HG03025 (cell line): Measurements from ENCODE around the gene CIDEB.
A peak's percentile ranks its signal among the peaks of the same experiment; 100 is the strongest.
"Not testable (repeated sequence)": the region's sequence is repeated elsewhere in the genome, so short reads cannot be mapped to it uniquely, and the experiment has no call there.

Experiments used
- ATAC-seq: cut with Tn5 transposase; IDR thresholded peaks from one replicate; pipeline ENCODE4 v1.9.1; 2021; ENCODE audit warnings: mild to moderate bottlenecking, moderate library complexity; ENCODE audit not compliant: unreplicated experiment, low FRiP score

The CIDEB gene, protein sequence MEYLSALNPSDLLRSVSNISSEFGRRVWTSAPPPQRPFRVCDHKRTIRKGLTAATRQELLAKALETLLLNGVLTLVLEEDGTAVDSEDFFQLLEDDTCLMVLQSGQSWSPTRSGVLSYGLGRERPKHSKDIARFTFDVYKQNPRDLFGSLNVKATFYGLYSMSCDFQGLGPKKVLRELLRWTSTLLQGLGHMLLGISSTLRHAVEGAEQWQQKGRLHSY

DNA sequence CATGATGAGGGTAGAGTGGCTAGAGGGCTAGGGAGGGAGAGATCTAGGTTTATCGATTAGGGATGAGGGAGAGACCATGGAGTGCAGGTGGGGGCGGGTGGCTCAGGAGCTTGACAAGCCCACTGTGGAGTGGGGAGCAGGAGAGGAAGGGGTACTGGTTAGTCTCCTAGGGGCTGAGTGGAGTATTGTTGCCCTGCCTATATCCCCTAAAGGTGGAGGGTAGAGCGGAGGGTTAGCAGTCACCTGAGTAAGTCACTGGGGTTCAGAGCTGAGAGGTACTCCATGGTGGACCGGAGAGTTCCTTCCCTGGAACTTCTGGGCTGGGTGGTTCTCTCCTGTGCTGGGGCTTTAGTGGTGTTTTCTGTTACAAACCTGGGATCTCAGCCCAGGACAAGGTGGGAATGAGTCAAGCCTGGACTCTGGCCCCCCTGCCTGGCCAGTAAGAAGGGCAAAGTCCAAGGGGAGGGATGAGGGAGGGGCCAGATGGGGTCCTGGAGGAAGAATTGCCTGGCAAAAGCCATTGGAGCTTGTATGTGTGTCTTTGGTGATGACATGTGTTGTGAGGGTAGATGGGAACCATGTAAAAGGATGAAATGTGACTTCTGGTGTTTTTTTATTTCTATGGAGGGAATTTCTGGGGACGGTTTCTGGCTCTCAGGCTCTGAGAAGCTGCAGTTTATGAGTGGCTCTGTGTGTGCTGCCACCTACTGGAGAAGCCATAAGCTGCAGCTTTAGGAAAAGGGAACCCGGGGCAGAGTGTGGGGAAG lies at the start of gene CIDEB:
Gene CIDEB, minus strand, starts transcription at position 403 of the 767 bp plus-strand sequence. Its CDS starts 119 bp downstream, at position 284.
- no peak for ATAC-seq

DNA sequence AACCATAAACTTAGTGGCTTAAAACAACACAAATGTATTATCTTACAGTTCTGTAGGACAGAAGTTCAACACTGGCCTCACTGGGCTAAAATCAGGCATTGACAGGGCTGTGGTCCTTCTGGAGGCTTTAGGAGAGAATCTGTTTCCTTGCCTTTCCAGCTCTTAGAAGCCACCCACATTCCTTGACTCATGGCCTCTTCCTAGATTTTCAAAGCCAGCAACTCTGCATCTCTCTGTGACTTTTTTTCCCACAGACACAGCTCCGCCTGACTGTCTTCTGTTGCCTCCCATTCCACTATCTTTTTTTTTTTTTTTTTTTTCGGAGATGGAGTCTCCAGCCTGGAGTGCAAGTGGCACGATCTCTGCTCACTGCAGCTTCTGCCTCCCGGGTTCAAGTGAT lies 48.4 kb upstream of the CIDEB start:
- no peak for ATAC-seq

DNA sequence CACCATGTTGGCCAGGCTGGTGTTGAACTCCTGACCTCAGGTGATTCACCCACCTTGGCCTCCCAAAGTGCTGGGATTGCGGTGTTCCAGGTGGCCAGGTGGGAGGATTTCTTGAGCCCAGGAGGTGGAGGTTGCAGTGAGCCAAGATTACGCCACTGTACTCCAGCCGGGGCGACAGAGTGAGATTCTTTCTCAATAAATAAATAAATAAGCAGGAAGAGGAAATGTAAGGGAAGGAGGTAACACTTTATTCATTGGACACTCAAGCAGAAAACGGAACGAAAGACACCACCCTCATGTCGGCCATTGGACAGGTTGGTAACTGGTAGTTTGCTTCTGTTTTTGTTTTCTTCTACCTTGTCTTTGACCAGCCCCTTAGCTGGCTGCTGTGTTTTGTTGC lies 47.2 kb upstream of the CIDEB start:
- ATAC-seq = no peak

DNA sequence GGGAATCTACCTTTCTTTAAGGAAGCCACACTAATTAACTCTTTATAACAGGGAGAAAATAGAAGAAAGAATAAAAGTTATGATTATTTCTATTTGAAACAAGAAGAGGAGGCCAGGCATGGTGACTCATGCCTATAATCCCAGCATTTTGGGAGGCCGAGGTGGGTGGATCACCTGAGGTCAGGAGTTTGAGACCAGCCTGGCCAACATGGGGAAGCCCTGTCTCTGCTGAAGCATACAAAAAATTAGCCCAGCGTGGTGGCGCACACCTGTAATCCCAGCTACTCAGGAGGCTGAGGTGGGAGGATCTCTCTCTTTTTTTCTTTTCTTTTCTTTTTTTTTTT lies 46.7 kb upstream of the CIDEB start:
- not testable (repeated sequence) for ATAC-seq

DNA sequence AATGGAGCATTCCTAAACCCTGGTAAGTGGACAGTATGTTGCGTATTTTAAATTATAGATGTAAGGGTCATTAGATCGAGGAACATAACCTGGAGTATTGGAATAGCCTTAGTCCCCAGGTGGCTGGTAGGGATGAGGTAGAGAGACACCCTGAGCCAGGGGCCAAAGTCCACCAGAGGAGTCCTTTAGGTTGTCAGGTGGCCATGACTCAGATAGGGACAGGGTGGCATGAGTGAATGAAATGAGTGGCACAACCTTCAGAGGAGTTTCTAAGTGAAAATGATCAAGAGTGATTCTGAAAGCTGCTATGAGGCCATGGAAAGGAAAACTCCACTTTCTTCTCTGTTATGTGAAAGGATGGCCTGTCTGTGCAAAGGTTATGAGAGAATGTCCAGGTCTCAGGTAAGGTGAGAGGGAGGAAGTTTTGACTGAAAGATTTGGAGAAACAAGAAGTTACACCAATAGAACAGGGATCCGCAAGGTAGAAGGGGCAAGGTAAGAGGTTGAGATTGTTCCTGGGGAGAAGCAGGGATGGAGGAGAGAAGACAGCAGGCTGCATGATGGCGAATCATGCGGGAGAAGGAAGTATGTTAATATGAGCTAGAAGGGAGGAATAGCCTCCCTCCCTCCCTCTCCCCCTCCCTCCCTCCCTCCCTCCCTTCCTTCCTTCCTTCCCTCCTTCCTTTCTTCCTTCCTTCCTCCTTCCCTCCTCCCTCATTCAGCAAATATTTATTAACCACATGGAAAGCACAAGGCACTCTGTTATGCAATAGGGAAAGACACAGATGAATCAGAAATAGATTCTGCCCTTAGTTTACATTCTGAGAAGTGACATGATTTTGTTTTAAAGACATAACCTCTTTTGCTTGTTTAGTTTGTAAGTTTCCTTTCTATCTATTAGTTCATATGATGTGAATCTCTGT lies 46.0 kb upstream of the CIDEB start:
- no peak for ATAC-seq

- no peak for ATAC-seq
Observed at GRCh38 chr14:24351517-24351916, 43.7 kb upstream of the CIDEB start.

GRCh38 chr14:24349742-24350141 lies 42.0 kb upstream of the CIDEB start:
- no peak for ATAC-seq

DNA sequence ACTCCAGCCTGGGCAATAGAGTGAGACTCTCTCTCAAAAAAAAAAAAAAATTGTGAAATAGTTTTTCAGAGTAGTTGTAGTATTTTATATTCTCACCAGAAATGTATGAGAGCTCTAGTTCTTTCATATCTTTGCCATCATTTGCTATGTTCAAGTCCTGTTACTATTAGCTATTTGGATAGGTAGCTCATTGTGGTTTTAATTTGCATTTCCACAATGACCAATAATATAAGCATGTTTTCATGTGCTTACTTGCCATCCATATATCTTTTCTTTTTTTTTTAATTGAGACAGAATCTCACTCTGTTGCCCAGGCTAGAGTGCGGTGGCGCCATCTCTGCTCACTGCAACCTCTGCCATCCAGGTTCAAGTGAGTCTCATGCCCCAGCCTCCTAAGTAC lies 40.4 kb upstream of the CIDEB start:
- ATAC-seq = no peak

DNA sequence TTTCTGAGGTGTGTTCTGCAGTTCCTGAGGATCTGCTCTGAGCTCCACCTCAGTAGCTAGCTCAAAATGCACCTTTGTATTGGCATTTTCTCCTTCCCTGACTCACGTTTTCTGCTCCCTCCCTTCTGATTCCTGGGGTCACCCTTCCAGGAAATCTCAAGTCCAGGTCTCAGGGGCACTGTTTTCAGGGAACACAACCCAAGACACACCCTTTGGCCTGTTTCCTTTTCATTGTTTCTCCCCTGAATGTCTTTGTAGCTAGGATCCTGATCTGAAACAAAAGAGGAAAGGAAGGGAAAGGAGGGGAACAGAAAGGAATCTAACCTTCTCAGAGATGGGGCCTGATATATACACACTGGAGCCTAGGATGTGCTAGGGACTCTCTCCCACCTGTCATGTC lies 39.4 kb upstream of the CIDEB start:
- ATAC-seq = no peak

GRCh38 chr14:24343795-24344660 lies 36.3 kb upstream of the CIDEB start:
- ATAC-seq = no peak

- no peak for ATAC-seq
Observed at GRCh38 chr14:24342889-24343288, 35.1 kb upstream of the CIDEB start.

GRCh38 chr14:24340606-24341005 lies 32.8 kb upstream of the CIDEB start:
- no peak for ATAC-seq

DNA sequence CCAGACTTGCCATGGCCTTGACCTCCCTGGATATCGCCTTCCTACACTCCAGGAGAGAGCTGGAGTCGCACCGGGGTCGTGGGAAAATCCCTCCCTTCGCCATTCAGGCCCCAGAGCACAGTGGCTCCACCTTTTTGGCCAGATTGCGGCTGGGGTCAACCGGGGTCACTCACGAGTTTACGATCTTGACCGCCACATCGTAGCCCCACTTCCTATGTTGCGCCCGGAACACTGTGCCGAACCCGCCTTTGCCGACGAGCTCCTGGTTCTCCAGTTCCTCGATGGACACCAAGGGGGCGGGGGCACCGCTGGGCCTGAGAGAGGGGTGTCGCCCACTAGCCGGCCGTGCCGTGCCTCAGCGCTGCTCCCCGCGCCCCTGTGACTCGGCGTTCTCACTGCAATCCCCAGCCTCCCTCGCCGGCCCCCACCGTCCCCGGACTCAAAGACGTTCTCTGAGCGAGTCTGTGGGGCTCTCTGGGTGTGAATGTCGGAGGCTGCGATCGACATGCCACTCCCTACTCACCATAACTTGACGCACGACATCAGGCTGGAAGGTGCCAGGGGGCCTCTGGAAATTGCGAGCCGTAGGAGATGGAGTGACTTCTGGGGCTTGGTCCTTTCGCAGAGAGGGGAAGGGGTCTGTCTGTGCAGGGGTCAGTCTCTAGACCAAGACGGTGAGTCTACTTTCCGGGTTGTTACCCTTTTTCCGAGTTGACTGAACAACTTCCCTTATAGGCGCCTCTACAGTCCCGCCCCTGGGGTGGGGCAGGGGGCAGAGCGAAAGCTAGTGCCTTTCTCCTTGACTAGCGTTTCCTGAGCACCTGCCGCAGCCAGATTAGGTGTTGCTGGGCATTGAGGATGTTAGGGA lies 31.7 kb upstream of the CIDEB start, which contains the start of gene RIPK3:
Gene RIPK3, minus strand, starts transcription at position 708 of the 868 bp plus-strand sequence. Its CDS starts 165 bp downstream, at position 543.
- ATAC-seq = peak; percentile 67

DNA sequence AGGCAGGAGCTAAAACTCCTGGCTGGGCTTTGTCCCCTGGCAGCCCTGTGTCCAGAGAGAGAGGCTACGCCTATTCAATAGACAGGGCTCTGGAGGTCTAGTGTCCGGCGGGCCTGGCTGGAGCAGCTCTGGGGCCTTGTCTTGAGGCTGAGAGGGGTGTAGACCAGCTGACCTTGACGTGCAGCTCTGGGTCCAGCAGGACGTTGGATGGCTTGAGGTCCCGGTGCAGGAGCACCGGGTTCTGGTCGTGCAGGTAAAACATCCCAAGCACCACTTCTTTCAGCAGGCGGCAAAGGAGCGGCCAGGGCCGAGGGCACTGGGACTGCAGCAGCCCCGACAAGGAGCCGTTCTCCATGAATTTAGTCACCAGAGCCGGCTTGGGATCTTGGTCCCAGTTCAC lies 31.1 kb upstream of the CIDEB start:
- ATAC-seq = no peak

DNA sequence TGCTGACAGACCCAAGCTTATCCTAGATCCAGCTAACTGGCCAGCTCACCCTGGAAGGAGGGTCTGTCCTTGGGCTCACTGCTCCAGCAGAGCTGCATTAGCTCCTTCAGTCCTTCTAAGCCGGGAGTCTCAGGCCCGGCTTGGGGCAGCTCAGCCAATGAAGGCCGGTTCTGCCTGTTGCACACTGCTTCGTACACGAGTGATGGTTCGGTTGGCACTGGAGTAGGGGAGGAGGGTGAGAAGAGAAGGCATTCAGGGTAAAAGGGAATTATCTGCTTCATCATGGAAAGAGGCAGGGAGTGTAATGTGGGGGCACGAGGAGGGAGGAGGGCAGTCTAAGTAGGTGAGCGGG lies 30.0 kb upstream of the CIDEB start:
- ATAC-seq = no peak

GRCh38 chr14:24337144-24337823 lies 29.5 kb upstream of the CIDEB start:
- ATAC-seq = no peak

GRCh38 chr14:24335461-24336171 lies 27.8 kb upstream of the CIDEB start:
- no peak for ATAC-seq
